Karpas-422 (cell line): ENCODE data around the gene MXRA7. TPM values are rescaled to one million over a fixed set of nuclear protein-coding genes. Genes with fewer than 3 reads are reported as not detected.
"Not testable (repeated sequence)": the region's sequence is repeated elsewhere in the genome, so short reads cannot be mapped to it uniquely, and the experiment has no call there.

Source experiments
- DNase-seq: peaks from one replicate; pipeline ENCODE4 v3.0.0-alpha.2; 2015
- H2AFZ ChIP-seq: fragments of 200-600 bp; sonication (generic); 2 replicates; pipeline ENCODE4 v1.6.1; 2014; ENCODE audit warnings: antibody characterized with exemption, low read length, mixed read lengths
- H3K27ac ChIP-seq: fragments of 200-600 bp; sonication (generic); 2 replicates; pipeline ENCODE4 v1.5.1; 2014; ENCODE audit warnings: mild to moderate bottlenecking, low read length, moderate library complexity
- H3K27me3 ChIP-seq: fragments of 200-600 bp; sonication (generic); 2 replicates; pipeline ENCODE4 v1.6.1; 2014; ENCODE audit warnings: low read length, mixed read lengths
- H3K36me3 ChIP-seq: fragments of 200-600 bp; sonication (generic); 2 replicates; pipeline ENCODE4 v1.6.1; 2014; ENCODE audit warnings: low read length, mixed read lengths; ENCODE audit not compliant: insufficient read depth
- H3K4me1 ChIP-seq: fragments of 200-600 bp; sonication (generic); 2 replicates; pipeline ENCODE4 v1.6.1; 2014; ENCODE audit warnings: mild to moderate bottlenecking, low read length, mixed read lengths
- H3K4me2 ChIP-seq: fragments of 200-600 bp; sonication (generic); 2 replicates; pipeline ENCODE4 v1.6.1; 2014; ENCODE audit warnings: low read length, low read depth, mild to moderate bottlenecking; ENCODE audit not compliant: poor library complexity, severe bottlenecking
- H3K4me3 ChIP-seq: fragments of 200-600 bp; sonication (generic); 2 replicates; pipeline ENCODE4 v1.5.1; 2014; ENCODE audit warnings: mild to moderate bottlenecking, antibody characterized with exemption, low read length, mixed read lengths
- H3K79me2 ChIP-seq: fragments of 200-600 bp; sonication (generic); 2 replicates; pipeline ENCODE4 v1.6.1; 2014; ENCODE audit warnings: mild to moderate bottlenecking, low read length, mixed read lengths
- H3K9ac ChIP-seq: fragments of 200-600 bp; sonication (generic); 2 replicates; pipeline ENCODE4 v1.6.0; 2014; ENCODE audit warnings: low read length
- H3K9me2 ChIP-seq: fragments of 200-600 bp; sonication (generic), shearing (Covaris generic); replicated peaks from 2 replicates; pipeline ENCODE4 v1.6.0; 2014; ENCODE audit warnings: mild to moderate bottlenecking, low read length, moderate library complexity; ENCODE audit not compliant: insufficient read depth
- H3K9me3 ChIP-seq: fragments of 300-700, 200-600 bp; sonication (generic); 2 replicates; pipeline ENCODE4 v1.6.1; 2014; ENCODE audit warnings: low read length, mixed read lengths
- H4K20me1 ChIP-seq: fragments of 200-600 bp; sonication (generic); 2 replicates; pipeline ENCODE4 v1.6.1; 2014; ENCODE audit warnings: mild to moderate bottlenecking, antibody characterized with exemption, low read length, low read depth; ENCODE audit not compliant: insufficient read depth
- total RNA-seq: library from RNA; depleted of rRNA; stranded (reverse); fragments of >200 nt; shearing (Covaris generic); gene quantifications from 2 replicates; pipeline ENCODE4 v1.2.3, GENCODE V29; 2014; ENCODE audit warnings: low replicate concordance

Gene MXRA7
- total RNA-seq, 1 experiment from 2014 or later: 0.45 TPM

DNA sequence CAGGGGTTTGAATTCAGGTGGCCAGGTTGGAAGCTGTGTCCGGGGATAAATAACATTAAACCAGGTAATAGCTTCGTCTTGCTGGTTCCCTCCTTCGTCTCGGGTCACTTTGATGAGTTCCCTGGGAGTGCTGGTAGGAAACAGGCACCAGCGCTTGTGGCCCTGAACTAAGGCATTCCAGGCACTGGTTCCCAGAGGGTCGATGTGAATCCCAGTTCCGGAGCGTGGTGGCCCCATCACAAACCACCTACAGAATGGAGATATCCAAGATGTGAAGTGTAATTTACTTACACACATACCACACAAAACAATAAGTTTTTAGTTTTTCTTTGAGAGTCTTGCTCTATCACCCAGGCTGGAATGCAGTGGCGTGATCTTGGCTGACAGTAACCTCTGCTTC lies 13.0 kb upstream of the MXRA7 start:
- Histone ChIP-seq H3K9me2 (no peaks in the 10 kb centered on the region), H3K4me2 (no peak overlapping the region), H3K27me3 (no peaks in the 10 kb centered on the region), H3K36me3 (peaks cover 32% of the 10 kb centered on the region), H3K79me2 (peaks cover 45% of the 10 kb centered on the region), H3K27ac (no peak overlapping the region), H3K4me3 (no peak overlapping the region), H3K9ac (no peak overlapping the region), H3K9me3 (no peaks in the 10 kb centered on the region), H4K20me1 (peaks cover 8% of the 10 kb centered on the region; the same call in 1 of the 2 replicates), H2AFZ (no peak overlapping the region), H3K4me1 (peaks cover 19% of the 10 kb centered on the region)
- no peak for DNase-seq

GRCh38 chr17:76722977-76723376 lies 12.2 kb upstream of the MXRA7 start:
- DNase-seq, H4K20me1 ChIP-seq, H3K9me3 ChIP-seq, H3K4me3 ChIP-seq, H3K27ac ChIP-seq, H3K4me2 ChIP-seq, H3K9me2 ChIP-seq, H3K9ac ChIP-seq, H3K27me3 ChIP-seq, H2AFZ ChIP-seq: not testable (repeated sequence)
- Histone ChIP-seq H3K36me3 (peaks cover 39% of the 10 kb centered on the region), H3K4me1 (peaks cover 16% of the 10 kb centered on the region), H3K79me2 (peaks cover 37% of the 10 kb centered on the region)

- H3K9me3 ChIP-seq: no peaks in the 10 kb centered on the region
- no peak overlapping the region for H3K9ac ChIP-seq
- peaks cover 39% of the 10 kb centered on the region for H3K36me3 ChIP-seq
- H3K4me2 ChIP-seq: no peak overlapping the region
- peaks cover 30% of the 10 kb centered on the region for H3K79me2 ChIP-seq
- no peaks in the 10 kb centered on the region for H3K27me3 ChIP-seq
- H3K27ac ChIP-seq: no peak overlapping the region
- H3K4me3 ChIP-seq: no peak overlapping the region
- H2AFZ ChIP-seq: no peak overlapping the region
- peaks cover under 1% of the 10 kb centered on the region; the same call in 1 of the 2 replicates for H4K20me1 ChIP-seq
- no peak for DNase-seq
- H3K4me1 ChIP-seq: peaks cover 9% of the 10 kb centered on the region
- H3K9me2 ChIP-seq: no peaks in the 10 kb centered on the region
Observed at GRCh38 chr17:76722279-76722678, 11.5 kb upstream of the MXRA7 start.

GRCh38 chr17:76721463-76721862 lies 10.7 kb upstream of the MXRA7 start:
- no peak overlapping the region for H3K4me3 ChIP-seq
- H3K4me1 ChIP-seq: peaks cover 9% of the 10 kb centered on the region
- no peaks in the 10 kb centered on the region for H3K9me3 ChIP-seq
- H2AFZ ChIP-seq: no peak overlapping the region
- no peak overlapping the region for H3K9ac ChIP-seq
- H4K20me1 ChIP-seq: no peaks in the 10 kb centered on the region
- H3K79me2 ChIP-seq: peaks cover 25% of the 10 kb centered on the region
- H3K27ac ChIP-seq: no peak overlapping the region
- H3K4me2 ChIP-seq: no peak overlapping the region
- DNase-seq: no peak
- no peaks in the 10 kb centered on the region for H3K9me2 ChIP-seq
- H3K27me3 ChIP-seq: no peaks in the 10 kb centered on the region
- peaks cover 39% of the 10 kb centered on the region for H3K36me3 ChIP-seq

DNA sequence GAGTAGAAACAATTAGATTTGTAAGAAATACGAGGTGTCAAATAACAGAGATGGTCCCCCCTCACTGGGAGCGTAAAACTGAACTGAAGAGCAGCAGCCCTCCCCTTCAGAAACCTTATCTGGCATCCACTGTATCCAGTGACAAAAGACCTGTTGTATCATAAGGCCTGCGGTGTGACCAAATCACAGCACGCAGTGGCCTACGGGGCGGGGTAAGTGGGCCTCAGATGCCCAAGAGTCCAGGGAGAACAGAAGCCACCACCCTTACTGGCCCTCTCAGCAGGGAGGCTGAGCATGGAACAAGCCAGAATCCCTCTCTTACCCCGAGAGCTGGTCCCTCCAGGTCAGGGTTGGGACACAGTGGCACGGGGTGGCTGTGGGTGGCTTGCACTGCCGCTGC lies 10.2 kb upstream of the MXRA7 start:
- no peaks in the 10 kb centered on the region for H3K27me3 ChIP-seq
- H3K9ac ChIP-seq: no peak overlapping the region
- no peak overlapping the region for H3K4me2 ChIP-seq
- no peak overlapping the region for H3K4me3 ChIP-seq
- peaks cover 43% of the 10 kb centered on the region for H3K36me3 ChIP-seq
- H3K4me1 ChIP-seq: peaks cover 9% of the 10 kb centered on the region
- H2AFZ ChIP-seq: no peak overlapping the region
- H4K20me1 ChIP-seq: no peaks in the 10 kb centered on the region
- no peak overlapping the region for H3K27ac ChIP-seq
- H3K9me3 ChIP-seq: no peaks in the 10 kb centered on the region
- H3K9me2 ChIP-seq: no peaks in the 10 kb centered on the region
- H3K79me2 ChIP-seq: peaks cover 23% of the 10 kb centered on the region
- DNase-seq: no peak

GRCh38 chr17:76720211-76720610 lies 9.4 kb upstream of the MXRA7 start:
- Histone ChIP-seq H4K20me1 (0 out of 2 replicates have a peak, but pooled peaks cover 2% of the 10 kb centered on the region), H3K36me3 (peaks cover 43% of the 10 kb centered on the region), H3K9me2 (no peaks in the 10 kb centered on the region), H3K27ac (no peak overlapping the region), H3K27me3 (no peaks in the 10 kb centered on the region), H2AFZ (no peak overlapping the region), H3K79me2 (peaks cover 15% of the 10 kb centered on the region), H3K9ac (no peak overlapping the region), H3K9me3 (no peaks in the 10 kb centered on the region), H3K4me1 (peaks cover 4% of the 10 kb centered on the region), H3K4me2 (no peak overlapping the region), H3K4me3 (no peak overlapping the region)
- DNase-seq: no peak

GRCh38 chr17:76718516-76718915 lies 7.8 kb upstream of the MXRA7 start:
- Histone ChIP-seq H3K27me3 (no peaks in the 10 kb centered on the region), H3K4me3 (no peak overlapping the region), H3K36me3 (peaks cover 40% of the 10 kb centered on the region), H3K79me2 (no peaks in the 10 kb centered on the region; the same call in 1 of the 2 replicates), H3K27ac (no peak overlapping the region), H3K9me3 (no peaks in the 10 kb centered on the region), H3K9me2 (no peaks in the 10 kb centered on the region), H3K4me1 (no peaks in the 10 kb centered on the region), H2AFZ (no peak overlapping the region), H4K20me1 (peaks cover 5% of the 10 kb centered on the region; the same call in 1 of the 2 replicates), H3K9ac (no peak overlapping the region), H3K4me2 (no peak overlapping the region)
- no peak for DNase-seq

- Histone ChIP-seq H3K9me3 (no peaks in the 10 kb centered on the region), H3K9me2 (no peaks in the 10 kb centered on the region), H3K4me1 (no peaks in the 10 kb centered on the region), H3K4me3 (no peak overlapping the region), H3K9ac (no peak overlapping the region), H3K36me3 (peaks cover 35% of the 10 kb centered on the region), H2AFZ (no peak overlapping the region), H3K79me2 (no peaks in the 10 kb centered on the region), H4K20me1 (peaks cover 5% of the 10 kb centered on the region; the same call in 1 of the 2 replicates), H3K27me3 (no peaks in the 10 kb centered on the region), H3K4me2 (no peak overlapping the region), H3K27ac (no peak overlapping the region)
- DNase-seq: no peak
Observed at GRCh38 chr17:76716839-76717215, 6.1 kb upstream of the MXRA7 start.
